Natural killer cell (primary cell): Measurements from ENCODE around the gene DDX1. TPM values are rescaled to one million over a fixed set of nuclear protein-coding genes. Genes with fewer than 3 reads are reported as not detected.
A peak's percentile ranks its signal among the peaks of the same experiment; 100 is the strongest.

Source experiments
- ATAC-seq, 3 donors: fragments of 150-1000 bp in 2 of 3; fragments of 200-7000 bp in 1 of 3; cut with Tn5 transposase; 1 replicate in 1 of 3; 2 replicates in 2 of 3; pipeline ENCODE4 v1.10.0; 2021; ENCODE audit warnings: mild to moderate bottlenecking in 2 of 3, moderate library complexity in 2 of 3
- DNase-seq, 2 donors: peaks; one replicate each; pipeline versions ENCODE4 v3.0.0 to v3.0.0-alpha.2; 2013 to 2021; ENCODE audit warnings: mixed read lengths in 1 of 2
- H3K27ac ChIP-seq: one replicate; pipeline ENCODE4 v1.5.1; 2013; ENCODE audit warnings: mild to moderate bottlenecking, low read length
- H3K27me3 ChIP-seq: one replicate; pipeline ENCODE4 v1.6.1; 2013; ENCODE audit warnings: low read length; ENCODE audit not compliant: control insufficient read depth, insufficient read depth
- H3K36me3 ChIP-seq: one replicate; pipeline ENCODE4 v1.6.1; 2013; ENCODE audit warnings: low read length; ENCODE audit not compliant: control insufficient read depth, insufficient read depth
- H3K4me1 ChIP-seq: one replicate; pipeline ENCODE4 v1.6.1; 2013; ENCODE audit warnings: low read length; ENCODE audit not compliant: control insufficient read depth, insufficient read depth
- H3K4me3 ChIP-seq: one replicate; pipeline ENCODE4 v1.5.1; 2013; ENCODE audit warnings: low read length
- H3K9me3 ChIP-seq: one replicate; pipeline ENCODE4 v1.6.1; 2013; ENCODE audit warnings: low read length; ENCODE audit not compliant: control insufficient read depth, insufficient read depth
- H3K27ac Mint-ChIP-seq, 2 donors: one replicate each; pipeline ENCODE4 v1.8.0; 2022; ENCODE audit warnings: mild to moderate bottlenecking in 2 of 2, mixed read lengths in 2 of 2, moderate library complexity in 1 of 2
- H3K27me3 Mint-ChIP-seq, 2 donors: one replicate each; pipeline ENCODE4 v1.8.0; 2022; ENCODE audit warnings: low read depth in 2 of 2, mixed read lengths in 2 of 2
- H3K36me3 Mint-ChIP-seq: one replicate; pipeline ENCODE4 v1.8.0; 2022; ENCODE audit warnings: mixed read lengths
- H3K4me1 Mint-ChIP-seq, 2 donors: one replicate each; pipeline ENCODE4 v1.8.0; 2022; ENCODE audit warnings: mixed read lengths in 2 of 2
- H3K4me3 Mint-ChIP-seq: one replicate; pipeline ENCODE4 v1.8.0; 2022; ENCODE audit warnings: mild to moderate bottlenecking, moderate library complexity, mixed read lengths
- H3K9me3 Mint-ChIP-seq, 2 donors: one replicate each; pipeline ENCODE4 v1.8.0; 2022; ENCODE audit warnings: mixed read lengths in 2 of 2
- WGBS: methylation state at CpG from one replicate; pipeline ENCODE4 v1.1.7; 2013; ENCODE audit warnings: missing lambda C conversion rate; ENCODE audit not compliant: insufficient coverage; 5-methylcytosine and 5-hydroxymethylcytosine counted together
- intact Hi-C: fragments of 100-400 bp; cut with micrococcal nuclease; formaldehyde crosslinking; loops from one replicate; pipeline ENCODE4 v1.14.2; 2022
- total RNA-seq, 4 donors: library from RNA; stranded (reverse); fragments of 120-200 nt in 1 of 4; gene quantifications; one replicate each; pipeline versions ENCODE4 v1.2.3 to v1.2.4, GENCODE V29; 2013 to 2022
- TF ChIP-seq, protein P1 (sequence below): fragments of 200-600 bp; IDR thresholded peaks from one replicate; pipeline ENCODE4 v1.8.0; 2022; ENCODE audit warnings: antibody characterized with exemption

Gene DDX1
- total RNA-seq, 3 donors from 2014 or later (not counting 1 experiment from before 2014, with no cell fraction given): 28.5 to 43.4 (median 37.2) TPM

- Mint-ChIP-seq H3K27ac (no peak overlapping the region), H3K4me1 (no peaks in the 10 kb centered on the region), H3K4me3 (no peak overlapping the region), H3K27me3 (no peaks in the 10 kb centered on the region), H3K9me3 (no peaks in the 10 kb centered on the region), H3K36me3 (peaks cover 36% of the 10 kb centered on the region)
- Histone ChIP-seq H3K9me3 (no peaks in the 10 kb centered on the region), H3K4me1 (no peaks in the 10 kb centered on the region), H3K4me3 (no peak overlapping the region), H3K27me3 (no peaks in the 10 kb centered on the region), H3K27ac (no peak overlapping the region), H3K36me3 (peaks cover 91% of the 10 kb centered on the region)
- TF ChIP-seq, protein P1, sequence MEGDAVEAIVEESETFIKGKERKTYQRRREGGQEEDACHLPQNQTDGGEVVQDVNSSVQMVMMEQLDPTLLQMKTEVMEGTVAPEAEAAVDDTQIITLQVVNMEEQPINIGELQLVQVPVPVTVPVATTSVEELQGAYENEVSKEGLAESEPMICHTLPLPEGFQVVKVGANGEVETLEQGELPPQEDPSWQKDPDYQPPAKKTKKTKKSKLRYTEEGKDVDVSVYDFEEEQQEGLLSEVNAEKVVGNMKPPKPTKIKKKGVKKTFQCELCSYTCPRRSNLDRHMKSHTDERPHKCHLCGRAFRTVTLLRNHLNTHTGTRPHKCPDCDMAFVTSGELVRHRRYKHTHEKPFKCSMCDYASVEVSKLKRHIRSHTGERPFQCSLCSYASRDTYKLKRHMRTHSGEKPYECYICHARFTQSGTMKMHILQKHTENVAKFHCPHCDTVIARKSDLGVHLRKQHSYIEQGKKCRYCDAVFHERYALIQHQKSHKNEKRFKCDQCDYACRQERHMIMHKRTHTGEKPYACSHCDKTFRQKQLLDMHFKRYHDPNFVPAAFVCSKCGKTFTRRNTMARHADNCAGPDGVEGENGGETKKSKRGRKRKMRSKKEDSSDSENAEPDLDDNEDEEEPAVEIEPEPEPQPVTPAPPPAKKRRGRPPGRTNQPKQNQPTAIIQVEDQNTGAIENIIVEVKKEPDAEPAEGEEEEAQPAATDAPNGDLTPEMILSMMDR: no peak
- intact Hi-C loops: no loop called here
- DNase-seq (no peak), ATAC-seq (no peak)
- 94% methylated on average over 9 of the region's 9 CpGs for WGBS
These were observed 36.4 kb downstream of the DDX1 start for GRCh38 chr2:15627817-15628684.

DNA sequence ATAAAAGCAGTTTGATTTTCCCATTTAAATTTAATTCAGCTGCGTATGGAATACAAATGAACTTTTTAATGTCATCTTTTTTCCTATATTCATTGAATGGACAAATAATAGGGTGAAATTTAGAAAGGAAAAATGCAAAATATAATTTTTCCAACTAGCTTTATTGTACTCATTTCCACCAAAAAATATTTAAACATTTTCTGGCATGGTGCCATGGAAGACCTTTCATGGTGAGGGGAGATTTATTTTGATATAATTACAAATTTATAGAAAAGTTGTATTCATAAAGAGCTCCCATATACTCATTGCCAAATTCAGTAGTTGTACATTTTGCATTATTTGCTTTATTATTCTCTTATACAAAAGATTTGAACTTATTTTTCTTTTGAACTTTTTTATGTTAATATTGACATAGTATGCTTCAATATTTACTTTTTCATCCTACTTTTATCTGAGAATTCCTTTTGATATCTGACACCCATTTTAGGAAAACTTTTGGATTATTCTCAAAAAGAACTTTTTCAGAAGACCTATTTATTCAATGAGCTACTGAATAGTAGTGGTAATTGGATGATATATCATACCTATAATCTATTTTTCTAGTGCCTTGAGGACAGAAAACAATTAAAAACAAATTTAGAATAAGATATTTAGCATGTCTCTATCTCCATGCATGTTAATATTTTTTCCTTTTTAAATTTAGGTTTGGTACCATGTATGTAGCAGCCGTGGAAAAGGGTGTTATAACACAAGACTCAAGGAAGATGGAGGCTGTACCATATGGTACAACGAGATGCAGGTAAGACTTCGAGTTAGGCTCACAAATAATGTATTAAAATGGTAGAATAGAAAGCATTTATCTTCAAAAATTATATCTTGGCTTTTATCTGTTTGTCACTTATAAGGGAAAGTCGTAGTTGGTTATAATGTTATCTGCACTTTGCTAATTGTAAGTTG, 37.5 kb downstream of the DDX1 start:
- H3K4me1 ChIP-seq: no peaks in the 10 kb centered on the region
- DNase-seq: no peak
- H3K9me3 ChIP-seq: no peaks in the 10 kb centered on the region
- 91% methylated on average over 3 of the region's 5 CpGs for WGBS
- no peak overlapping the region for H3K4me3 ChIP-seq
- no peak overlapping the region for H3K4me3 Mint-ChIP-seq
- no peaks in the 10 kb centered on the region for H3K27me3 ChIP-seq
- H3K9me3 Mint-ChIP-seq: no peaks in the 10 kb centered on the region
- H3K36me3 Mint-ChIP-seq: peaks cover 32% of the 10 kb centered on the region
- peaks cover 91% of the 10 kb centered on the region for H3K36me3 ChIP-seq
- H3K27me3 Mint-ChIP-seq: no peaks in the 10 kb centered on the region
- intact Hi-C loops: no loop called here
- TF ChIP-seq, protein P1: no peak
- H3K27ac Mint-ChIP-seq: no peak overlapping the region
- H3K27ac ChIP-seq: no peak overlapping the region
- ATAC-seq: no peak
- H3K4me1 Mint-ChIP-seq: no peaks in the 10 kb centered on the region

DNA sequence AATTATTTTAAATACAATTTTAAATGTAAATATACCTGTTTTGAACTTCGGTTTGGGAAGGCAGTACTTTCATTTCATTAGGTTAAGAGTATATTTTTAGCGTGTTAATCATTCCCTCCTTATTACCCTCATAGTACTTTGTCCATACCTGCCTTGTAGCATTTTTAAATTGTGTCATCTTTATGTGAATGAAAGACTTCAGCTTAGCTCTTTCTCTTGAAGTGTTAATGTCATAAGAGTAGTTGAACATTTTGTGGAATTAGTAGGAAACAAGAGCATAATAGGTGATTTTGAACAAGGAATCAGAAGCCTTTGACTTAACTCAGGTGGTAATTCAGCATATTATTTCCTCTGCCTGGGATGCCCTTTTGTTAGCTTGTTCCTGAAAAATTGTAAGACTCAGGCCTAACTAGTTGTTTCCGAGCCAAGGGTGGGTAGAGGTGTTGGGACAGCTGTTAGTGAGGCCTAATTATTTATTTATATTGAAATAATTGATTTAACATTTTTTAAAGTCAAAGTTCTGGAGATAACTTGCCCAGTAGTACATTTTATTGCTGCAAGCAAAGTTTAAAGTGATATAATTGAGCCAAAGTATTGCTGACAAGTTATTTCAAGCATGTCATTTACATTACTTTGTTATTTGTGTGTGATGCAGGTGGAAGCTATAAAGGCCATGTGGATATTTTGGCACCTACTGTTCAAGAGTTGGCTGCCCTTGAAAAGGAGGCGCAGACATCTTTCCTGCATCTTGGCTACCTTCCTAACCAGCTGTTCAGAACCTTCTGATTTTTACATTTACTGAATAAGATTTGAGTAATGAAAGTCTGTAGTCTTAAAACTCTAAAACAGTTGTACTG, 38.7 kb downstream of the DDX1 start:
- 100% methylated on average over 1 of the region's 4 CpGs for WGBS
- DNase-seq: no peak
- TF ChIP-seq, protein P1: no peak
- Mint-ChIP-seq H3K9me3 (no peaks in the 10 kb centered on the region), H3K36me3 (peaks cover 31% of the 10 kb centered on the region), H3K27me3 (no peaks in the 10 kb centered on the region), H3K4me1 (no peaks in the 10 kb centered on the region), H3K4me3 (no peak overlapping the region), H3K27ac (peak overlapping the region in 1 of 2 donors; percentile 60)
- intact Hi-C loops: no loop called here
- H3K27ac ChIP-seq: no peak overlapping the region
- no peaks in the 10 kb centered on the region for H3K9me3 ChIP-seq
- no peak for ATAC-seq
- no peaks in the 10 kb centered on the region for H3K4me1 ChIP-seq
- H3K4me3 ChIP-seq: no peak overlapping the region
- peaks cover 85% of the 10 kb centered on the region for H3K36me3 ChIP-seq
- H3K27me3 ChIP-seq: no peaks in the 10 kb centered on the region
